Epithelial cell of esophagus (primary cell): ENCODE measurements around the gene SNX32.

Experiments used
- DNase-seq: peaks from one replicate; pipeline ENCODE4 v3.0.0; 2010; ENCODE audit warnings: low read depth
- H3K4me3 ChIP-seq: 2 replicates; pipeline ENCODE4 v1.5.1; 2011; ENCODE audit warnings: mild to moderate bottlenecking, low read length, control low read depth
- TF ChIP-seq, protein P1 (sequence below): IDR thresholded peaks from 2 replicates; pipeline ENCODE4 v1.5.1; 2011; ENCODE audit warnings: low read depth, mild to moderate bottlenecking, low read length, control low read depth, inconsistent platforms; ENCODE audit not compliant: insufficient read depth; ENCODE audit errors: missing control alignments

Gene SNX32

DNA sequence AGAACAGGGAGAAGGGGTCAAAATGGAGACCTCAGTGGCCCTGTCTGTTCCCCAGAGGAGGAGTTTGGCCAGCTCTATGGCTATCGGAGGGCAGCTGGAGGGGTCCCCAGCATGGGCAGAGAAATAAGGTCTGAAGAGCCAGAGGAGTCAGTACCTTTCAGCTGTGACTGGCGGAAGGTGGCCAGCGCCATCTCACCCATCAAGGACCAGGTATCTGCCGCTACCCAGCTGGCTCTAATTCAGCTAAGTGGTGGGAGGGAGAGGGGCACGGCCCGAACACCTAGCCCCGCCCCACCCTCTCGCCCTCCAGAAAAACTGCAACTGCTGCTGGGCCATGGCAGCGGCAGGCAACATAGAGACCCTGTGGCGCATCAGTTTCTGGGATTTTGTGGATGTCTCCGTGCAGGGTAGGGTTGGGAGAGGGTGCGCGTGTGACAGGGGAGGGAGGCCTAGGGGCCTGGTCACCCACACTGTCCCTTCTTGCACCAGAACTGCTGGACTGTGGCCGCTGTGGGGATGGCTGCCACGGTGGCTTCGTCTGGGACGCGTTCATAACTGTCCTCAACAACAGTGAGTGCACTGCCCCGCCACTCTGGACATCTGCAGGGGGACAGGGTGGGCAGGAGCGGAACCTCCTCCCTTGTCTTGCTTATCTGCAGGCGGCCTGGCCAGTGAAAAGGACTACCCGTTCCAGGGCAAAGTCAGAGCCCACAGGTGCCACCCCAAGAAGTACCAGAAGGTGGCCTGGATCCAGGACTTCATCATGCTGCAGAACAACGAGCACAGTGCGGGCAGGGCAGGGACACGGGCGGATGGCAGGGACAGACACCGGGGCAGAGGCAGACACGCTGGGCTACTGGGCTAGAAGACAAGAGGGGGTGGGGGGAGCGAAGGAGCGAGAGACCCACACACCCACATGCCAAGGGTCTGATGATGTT, 48.6 kb downstream of the SNX32 start:
- TF ChIP-seq, protein P1, sequence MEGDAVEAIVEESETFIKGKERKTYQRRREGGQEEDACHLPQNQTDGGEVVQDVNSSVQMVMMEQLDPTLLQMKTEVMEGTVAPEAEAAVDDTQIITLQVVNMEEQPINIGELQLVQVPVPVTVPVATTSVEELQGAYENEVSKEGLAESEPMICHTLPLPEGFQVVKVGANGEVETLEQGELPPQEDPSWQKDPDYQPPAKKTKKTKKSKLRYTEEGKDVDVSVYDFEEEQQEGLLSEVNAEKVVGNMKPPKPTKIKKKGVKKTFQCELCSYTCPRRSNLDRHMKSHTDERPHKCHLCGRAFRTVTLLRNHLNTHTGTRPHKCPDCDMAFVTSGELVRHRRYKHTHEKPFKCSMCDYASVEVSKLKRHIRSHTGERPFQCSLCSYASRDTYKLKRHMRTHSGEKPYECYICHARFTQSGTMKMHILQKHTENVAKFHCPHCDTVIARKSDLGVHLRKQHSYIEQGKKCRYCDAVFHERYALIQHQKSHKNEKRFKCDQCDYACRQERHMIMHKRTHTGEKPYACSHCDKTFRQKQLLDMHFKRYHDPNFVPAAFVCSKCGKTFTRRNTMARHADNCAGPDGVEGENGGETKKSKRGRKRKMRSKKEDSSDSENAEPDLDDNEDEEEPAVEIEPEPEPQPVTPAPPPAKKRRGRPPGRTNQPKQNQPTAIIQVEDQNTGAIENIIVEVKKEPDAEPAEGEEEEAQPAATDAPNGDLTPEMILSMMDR = no peak
- H3K4me3 ChIP-seq = no peak overlapping the region
- no peak for DNase-seq

DNA sequence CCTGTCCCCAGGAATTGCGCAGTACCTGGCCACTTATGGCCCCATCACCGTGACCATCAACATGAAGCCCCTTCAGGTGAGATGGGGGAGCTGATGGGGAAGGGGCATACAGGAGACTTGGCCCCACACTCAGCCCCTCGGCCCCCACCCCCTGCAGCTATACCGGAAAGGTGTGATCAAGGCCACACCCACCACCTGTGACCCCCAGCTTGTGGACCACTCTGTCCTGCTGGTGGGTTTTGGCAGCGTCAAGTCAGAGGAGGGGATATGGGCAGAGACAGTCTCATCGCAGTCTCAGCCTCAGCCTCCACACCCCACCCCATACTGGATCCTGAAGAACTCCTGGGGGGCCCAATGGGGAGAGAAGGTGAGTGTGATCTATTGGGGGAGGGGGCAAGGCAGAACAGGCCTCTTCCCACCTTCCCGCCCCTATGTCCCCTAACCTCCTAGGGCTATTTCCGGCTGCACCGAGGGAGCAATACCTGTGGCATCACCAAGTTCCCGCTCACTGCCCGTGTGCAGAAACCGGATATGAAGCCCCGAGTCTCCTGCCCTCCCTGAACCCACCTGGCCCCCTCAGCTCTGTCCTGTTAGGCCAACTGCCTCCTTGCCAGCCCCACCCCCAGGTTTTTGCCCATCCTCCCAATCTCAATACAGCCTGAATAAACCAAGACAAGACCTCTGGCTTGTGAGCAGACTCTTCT, 49.4 kb downstream of the SNX32 start:
- H3K4me3 ChIP-seq = no peak overlapping the region
- DNase-seq = no peak
- TF ChIP-seq, protein P1 = no peak

DNA sequence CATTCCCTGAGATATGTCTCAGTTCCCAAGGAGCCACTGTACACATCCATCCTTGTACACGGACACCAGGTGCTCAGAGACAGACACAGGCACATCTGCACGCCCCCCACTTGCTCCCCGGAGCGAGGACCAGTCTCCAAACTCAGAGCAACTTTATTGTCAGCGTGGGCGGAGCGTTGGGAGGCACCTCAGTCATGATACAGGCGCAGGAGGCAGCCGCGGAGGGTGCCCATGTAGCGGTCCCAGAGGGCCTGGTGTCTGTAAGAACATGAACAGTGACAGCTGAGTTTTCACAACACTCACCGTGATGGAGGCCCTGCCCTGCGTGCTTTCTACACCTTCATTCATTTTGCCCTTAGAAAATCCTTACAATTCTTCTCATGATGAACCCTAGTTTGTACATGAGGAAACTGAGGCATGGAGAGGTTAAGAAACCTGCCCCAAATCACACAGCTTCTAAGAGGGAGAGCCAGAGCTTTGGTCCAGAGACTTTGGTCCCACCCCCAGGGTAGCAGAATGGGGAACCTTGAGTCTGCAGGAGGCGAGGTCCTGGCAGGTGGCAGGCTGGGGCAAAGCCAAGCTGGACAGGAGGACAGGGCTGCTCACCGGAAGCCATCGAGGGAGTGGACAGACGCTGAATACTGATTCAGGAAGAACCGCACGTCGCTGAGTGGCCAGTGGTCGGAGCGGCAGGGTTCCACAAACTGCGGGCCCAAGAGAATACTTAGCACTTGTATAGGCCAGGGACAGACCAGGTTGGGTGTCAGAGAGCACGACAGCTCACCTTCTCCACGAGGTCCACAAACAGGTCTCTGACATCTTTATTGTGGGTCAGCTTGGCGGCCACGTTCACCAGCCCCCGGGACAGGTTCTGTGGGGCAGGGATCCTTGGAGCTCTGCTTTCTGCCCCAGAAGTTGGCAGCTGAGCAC, 50.3 kb downstream of the SNX32 start:
- no peak overlapping the region for H3K4me3 ChIP-seq
- no peak for DNase-seq
- TF ChIP-seq, protein P1 = no peak

DNA sequence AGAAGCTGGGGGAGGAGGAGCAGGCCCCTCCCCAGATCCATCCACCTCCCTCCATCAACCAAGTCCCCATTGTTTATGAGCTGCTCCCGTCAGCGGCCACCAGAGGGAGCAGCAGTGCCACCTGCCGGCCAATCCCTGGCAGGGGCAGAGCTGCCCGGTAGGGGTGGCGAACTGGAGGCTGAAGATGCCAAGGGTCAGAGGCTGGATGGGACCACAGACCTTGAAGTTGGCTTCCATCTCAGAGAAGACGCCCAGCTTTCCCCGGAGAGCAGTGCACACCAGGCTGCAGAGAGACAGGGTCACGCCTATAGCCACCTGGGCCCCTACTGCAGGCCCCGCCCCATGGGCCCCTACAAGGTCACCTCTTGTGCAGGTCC, 50.9 kb downstream of the SNX32 start:
- peak; percentile 80 for DNase-seq
- TF ChIP-seq, protein P1 = peak; percentile 99
- H3K4me3 ChIP-seq = no peak overlapping the region

DNA sequence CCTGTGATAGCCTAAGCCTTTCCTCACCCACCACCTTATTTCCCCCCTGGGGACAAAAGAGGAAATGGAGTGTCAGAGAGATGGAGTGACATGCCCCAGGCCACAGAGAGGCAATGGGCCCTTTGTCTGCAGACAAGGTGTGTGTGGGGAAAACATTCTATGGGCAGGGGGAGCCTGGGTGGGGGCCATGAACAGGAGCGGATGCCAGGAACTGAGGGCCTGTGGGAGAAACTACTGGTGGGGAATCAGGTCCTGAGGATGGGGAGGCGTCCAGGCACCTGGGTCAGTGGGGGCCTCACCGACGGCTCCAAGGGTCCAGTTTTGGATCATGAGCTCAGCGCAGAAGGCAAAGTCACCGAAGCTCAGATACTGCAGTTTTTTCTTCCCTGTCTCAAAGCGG, 51.5 kb downstream of the SNX32 start:
- DNase-seq = no peak
- no peak overlapping the region for H3K4me3 ChIP-seq
- TF ChIP-seq, protein P1 = no peak

DNA sequence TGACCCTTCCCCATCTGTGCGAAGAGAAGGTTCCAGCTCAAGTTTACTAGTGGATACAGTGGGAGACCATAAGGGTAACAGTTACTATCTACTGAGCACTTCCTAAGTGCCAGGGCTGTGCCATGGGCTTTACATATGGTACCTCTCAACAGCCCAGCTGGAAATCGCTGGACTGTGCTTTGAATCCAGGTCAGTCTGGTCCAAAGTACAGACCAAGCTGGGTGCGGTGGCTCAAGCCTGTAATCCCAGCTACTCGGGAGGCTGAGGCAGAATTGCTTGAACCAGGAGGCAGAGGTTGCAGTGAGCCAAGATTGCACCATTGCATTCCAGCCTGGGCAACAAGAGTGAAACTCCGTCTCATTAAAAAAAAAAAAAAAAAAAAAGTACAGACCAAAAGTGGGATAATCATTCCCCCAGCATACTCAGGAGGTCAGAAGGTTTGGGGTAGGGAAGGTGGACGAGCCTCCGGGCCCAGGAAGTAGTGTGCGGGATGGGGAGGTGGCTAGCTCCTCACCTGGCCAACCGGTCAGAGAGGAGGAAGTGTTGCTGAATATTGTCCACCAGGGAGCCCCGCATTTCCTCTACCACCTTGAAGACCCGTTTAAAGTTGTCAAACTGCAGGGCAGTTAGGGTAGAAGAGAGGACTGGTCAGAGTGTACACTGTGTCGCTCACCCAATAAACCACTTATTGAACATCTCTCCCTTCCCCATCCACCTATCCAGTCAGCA, 52.2 kb downstream of the SNX32 start:
- no peak overlapping the region for H3K4me3 ChIP-seq
- DNase-seq = no peak
- TF ChIP-seq, protein P1 = no peak
